ENCODE results near the gene ITGAL.
A peak's percentile ranks its signal among the peaks of the same experiment; 100 is the strongest.
"Not testable (repeated sequence)": the region's sequence is repeated elsewhere in the genome, so short reads cannot be mapped to it uniquely, and the experiment has no call there.

ITGAL gene

DNA sequence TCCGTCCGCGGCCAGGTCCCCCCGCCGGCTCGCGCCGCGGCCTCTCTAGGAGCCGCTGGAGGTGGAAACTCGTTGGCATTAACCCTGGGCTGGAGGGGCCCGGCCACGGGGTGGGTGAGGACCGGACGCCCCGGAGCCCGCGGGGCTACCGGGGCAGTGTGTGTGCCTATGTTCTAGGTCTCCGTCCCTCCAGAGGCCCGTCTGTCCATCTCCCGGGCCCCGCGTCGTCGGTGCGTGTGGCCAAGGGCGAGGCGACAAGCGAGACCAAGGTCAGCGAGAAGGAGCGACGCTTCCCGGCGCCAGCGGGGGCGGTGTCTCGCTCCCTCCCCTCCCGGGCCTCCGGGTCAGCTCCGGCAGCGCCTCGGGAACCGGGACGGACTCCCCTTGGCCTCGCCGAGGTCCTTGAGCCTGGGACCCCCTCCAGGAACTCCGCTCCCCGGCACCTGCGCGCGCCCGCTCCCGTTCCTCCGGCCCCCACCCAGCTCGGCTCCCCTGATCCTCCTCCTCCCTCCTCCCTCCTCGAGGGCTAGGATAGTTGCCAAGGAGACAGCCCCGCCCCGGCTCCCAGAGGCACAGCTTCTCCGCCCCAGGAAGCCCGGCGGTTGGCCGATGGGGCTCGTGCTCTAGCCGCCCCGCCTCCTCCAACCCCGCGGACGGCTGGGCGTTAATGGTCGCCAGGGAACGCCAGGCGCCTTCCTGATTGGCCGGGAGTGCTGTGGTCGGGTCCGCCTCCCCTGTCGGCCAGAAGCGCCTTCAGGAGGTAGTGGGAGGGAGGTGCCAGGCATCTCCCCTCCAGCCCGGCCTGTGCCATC is 54.5 kb downstream of the ITGAL start:
- DNase-seq: peak; percentile 98

DNA sequence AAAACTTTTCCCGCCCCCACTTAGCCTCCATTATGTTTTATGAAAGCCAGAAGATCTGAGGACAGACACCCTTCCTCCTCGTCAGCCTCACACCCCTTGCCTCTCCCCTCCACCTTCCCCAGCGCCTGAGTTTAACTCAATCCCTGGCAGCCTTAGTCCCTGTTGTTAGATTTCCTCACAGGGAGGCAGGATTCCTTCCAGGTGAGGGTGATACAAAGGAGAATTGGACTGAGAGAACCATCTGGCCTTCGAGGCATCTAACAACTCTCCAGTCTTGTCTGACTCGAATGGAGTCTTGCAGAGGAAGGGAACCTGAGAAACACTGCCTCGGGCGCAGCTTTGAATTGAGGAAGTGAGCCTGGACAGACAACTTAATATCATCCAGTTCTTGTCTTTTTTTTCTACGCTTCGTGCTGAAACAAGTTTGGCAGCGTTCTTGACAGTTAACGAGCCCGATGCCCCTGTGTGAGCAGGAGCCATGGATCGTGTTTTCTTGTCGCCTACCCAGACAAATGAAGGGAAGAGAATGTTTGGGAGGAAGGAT is 55.2 kb downstream of the ITGAL start:
- no peak for DNase-seq

GRCh38 chr16:30528799-30529457 is 56.4 kb downstream of the ITGAL start:
- no peak for DNase-seq

DNA sequence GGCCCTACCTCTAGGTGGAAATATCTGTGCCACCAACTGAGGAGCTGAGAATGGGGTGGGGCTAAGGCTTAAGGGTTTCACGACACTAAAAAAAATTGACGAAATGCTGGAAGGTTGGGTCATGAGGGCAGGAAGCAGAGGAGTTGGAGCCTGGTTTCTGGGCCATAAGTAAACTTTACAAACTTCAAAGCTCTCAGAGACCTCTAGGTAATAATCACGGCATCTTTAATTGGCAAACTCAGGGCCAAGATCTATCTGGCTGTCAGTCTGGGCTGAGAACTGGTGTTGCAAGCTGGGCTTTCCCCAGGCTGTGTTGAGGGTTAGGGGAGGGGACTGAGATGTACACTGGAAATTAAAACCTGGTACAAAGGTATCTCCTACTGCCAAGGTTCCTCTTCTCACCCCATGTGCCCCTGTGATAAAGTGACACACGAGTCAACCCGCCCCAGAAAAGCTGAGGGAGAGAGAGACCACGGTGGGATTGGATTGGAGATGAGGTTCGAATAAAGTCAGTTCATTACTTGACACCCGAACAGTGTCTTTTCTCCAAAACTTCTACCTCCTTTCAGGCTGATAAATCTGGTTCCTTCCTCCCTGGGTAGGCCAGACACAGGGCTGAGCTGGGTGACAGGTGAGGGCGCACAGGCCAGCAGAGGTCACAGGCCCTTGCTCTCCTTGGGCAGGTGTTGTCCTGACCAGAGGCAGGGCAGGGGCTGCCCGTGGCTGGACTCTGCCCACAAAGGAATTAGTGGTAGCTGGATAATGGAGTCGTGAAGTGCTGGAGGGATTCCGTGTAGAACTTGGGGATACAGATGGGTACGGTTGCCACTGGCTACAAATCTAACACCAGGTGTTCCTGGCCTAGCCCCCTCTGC is 57.9 kb downstream of the ITGAL start:
- DNase-seq: no peak

DNA sequence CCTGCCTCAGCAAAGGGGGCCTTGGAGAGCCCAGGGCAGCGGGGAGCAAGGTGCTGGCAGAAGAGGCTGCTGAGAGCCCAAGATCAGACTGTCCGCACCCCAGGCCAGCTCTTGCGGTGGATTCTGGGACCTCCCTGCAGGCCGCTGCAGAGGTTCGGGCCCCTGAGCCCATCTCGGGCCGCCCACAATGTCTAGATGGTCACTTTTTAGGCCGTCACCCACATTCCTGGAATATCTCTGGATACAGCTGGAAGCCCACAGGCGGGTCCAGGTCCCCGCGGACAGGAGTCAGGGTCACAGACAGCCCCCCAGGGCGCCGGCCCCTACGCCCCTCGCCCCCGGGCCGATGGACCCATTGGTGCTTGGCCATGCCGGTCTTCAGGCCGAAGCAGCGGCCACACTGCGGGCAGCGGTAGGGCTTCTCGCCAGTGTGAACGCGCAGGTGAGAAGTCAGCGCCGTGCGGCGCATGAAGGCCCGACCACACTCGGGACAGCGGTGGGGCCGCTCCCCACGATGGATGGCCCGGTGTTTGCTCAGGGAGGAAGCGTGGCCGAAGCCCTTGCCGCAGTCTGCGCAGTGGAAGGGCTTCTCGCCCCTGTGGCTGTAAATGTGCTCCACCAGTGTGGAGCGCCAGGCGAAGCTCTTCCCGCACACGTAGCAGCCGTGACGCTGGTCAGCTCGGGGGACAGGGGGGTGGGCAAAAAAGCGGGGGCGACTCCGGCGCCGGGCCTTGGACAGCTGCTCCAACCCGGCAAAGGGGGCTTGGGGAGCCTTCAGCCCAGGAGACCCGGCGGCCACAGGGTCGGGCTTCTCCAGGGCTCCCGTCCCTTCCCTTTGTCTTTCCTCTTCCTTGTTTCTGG is 60.0 kb downstream of the ITGAL start:
- DNase-seq: no peak

DNA sequence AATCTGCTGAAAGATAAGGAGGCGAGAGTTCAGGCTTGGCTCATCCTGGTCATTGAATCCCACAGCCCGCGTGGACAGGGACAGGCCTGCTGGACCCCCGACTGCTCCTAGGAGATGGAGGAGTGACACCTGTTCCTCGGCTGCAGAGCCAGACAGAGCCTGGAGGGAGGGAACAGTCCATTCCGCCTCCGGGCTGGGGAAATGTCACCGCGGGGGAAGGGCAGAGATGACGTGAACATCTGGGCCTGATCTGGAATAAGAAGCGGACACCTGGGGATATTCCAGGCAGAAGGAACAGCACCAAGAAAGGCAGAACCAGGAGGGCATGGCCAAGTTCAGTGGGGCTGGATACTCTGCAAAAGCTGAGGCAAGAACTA is 60.6 kb downstream of the ITGAL start:
- no peak for DNase-seq

DNA sequence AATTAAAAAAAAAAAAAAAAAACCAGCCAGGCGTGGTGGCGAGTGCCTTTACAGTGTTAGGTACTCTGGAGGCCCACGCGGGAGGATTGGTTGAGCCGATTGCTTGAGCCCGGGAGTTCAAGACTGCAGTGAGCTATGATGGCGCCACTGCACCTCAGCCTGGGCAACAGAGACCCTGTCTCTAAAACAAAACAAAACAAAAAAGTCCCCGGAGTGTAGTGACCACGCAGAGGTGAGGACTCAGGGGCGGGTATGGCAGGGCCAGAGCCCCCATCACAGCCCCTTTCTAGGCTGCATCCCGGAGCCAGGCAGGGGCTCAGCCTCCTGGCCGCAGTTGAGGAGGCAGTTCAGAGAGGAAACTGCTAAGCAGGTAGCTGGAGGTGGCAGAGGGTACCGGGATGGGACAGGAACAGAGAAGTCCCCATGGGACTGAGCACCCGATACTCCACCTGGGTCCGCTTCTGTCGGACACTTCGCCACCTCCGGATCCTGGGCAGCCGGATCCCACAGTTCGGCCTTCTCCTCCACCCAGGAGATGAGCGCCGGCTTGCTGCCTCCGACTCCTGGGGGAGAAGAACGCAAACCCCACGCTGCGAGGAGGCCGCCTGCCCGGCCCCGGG is 61.3 kb downstream of the ITGAL start:
- DNase-seq: peak; percentile 49

DNA sequence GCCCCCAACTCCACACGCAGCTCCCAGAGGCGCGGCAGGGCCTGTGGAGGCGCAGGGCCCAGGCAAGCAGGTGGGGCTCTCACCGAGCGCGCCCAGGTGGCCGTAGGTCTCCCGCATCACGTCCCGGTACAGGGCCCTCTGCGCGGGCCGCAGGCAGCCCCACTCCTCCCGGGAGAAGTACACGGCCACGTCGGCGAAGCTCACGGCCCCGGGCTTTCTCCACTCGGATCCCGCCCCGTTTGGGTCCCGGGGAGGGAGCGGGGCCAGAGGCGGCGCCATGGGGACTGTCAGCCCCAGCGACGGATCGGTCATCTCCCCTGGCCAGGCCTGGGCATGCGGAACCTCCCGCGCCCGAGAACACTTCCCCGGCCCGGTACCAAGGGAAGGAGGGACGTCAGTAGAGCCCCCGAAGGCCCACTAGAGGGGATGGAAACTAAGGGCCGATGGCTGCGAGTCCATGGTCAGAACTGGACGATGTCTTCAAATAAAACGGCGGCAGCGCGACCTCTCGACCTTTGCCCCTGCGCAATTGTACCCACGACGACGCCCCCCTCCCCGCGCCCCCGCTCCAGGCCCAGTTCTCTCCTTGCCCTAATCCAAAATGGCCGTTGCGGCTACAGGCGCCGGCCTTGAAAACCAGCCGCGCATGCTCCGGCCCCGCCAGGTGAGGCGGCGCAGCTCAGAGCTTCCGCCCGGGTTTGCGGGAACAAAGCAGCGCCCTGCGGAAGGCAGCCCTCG is 62.0 kb downstream of the ITGAL start, which contains the start of gene ZNF747:
ZNF747 (minus strand) TSS at position 491 of the 738 bp plus-strand sequence; CDS start at position 312, 179 bp downstream.
- peak; percentile 95 for DNase-seq

DNA sequence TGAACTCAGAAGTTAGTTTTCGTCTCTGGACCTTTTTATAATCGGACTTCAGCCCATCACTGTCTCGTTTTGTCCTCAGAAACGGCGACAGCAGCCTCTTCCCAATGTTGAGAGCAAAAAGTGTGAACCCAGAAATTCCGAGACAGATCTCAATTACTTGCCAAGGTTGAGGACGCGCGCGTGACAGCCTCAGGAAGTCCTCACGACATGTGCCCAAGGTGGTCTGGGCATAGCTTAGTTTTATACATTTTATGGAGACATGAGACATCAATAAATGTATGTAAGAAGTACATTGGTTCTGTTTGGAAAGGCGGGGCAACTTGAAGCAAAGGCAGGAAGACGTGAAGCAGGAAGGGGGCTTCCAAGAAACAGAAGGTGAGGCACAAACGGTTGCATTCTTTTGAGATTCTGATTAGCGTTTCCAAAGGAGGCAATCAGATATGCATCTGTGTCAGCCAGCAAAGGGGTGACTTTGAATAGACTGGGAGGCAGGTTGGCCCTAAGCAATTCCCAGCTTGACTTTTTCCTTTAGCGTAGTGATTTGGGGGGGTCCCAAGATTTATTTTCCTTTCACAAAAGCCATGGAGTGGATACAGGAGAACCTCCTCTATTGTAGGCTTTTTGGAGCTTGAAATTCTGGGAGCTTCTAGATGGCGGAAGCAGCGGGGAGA is 62.7 kb downstream of the ITGAL start:
- DNase-seq: peak; percentile 51

DNA sequence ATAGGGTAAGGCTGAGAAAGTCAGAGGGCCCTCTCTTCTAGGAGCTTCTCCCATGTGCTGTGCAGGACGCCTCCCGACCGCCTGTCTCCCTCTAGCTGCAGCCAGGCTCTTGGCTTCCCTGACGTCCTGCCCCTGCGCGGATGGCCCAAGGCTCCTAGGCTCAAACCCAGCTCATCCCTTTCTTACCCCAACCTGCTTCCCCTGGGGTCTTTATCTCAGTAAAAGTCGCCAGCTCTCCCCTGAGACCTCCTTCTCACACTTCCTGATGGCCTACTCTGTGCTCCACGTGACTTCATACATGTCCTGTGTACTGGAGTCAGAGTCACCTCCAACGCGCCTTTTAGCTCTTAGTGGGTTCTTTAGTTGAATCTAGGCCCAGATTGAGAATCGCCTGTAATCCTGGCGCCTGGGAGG is 63.2 kb downstream of the ITGAL start:
- peak; percentile 80 for DNase-seq

DNA sequence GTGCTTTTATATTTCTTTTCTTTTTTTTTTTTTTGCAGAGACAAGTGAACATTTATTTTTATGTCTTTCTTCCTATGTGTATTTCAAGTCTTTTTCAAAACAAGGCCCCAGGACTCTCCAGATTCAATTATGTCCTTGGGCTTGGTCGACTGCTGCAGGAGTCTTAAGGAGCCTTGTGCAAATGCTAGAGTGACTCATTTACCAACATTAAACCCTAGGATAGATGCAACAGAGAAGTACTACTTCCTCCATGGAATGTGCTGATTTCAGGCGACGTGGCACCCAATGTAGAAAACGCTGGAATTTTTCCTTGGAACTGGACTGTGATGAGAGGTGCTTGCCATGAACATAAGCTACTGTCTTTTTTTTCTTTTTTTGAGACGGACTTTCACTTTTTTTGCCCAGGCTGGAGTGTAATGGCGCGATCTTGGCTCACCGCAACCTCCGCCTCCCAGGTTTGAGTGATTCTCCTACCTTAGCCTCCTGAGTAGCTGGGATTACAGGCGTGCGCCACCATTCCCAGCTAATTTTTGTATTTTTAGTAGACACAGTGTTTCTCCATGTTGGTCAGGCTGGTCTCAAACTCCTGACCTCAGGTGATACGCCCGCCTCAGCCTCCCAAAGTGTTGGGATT is 64.0 kb downstream of the ITGAL start:
- DNase-seq: not testable (repeated sequence)

- no peak for DNase-seq
Observed at GRCh38 chr16:30539000-30539964, 66.7 kb downstream of the ITGAL start.

DNA sequence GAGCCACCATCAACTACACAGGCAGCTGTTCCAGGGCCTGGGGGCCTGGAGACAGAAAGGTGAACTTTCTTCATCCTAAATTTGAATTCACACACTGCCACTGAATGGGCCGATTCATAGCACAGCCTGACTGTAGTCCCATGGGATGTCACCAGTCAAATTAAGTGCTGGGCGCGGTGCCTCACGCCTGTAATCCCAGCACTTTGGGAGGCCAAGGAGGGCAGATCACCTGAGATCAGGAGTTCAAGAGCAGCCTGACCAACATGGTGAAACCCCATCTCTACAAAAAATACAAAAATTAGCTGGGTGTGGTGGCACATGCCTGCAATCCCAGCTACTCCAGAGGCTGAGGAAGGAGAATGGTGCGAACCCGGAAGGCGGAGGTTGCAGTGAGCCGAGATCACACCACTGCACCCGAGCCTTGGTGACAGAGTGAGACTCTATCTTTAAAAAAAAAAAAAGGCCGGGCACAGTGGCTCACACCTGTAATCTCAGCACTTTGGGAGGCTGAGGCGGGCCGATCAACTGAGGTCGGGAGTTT is 67.5 kb downstream of the ITGAL start:
- not testable (repeated sequence) for DNase-seq

GRCh38 chr16:30540916-30541464 is 68.4 kb downstream of the ITGAL start:
- not testable (repeated sequence) for DNase-seq

- no peak for DNase-seq
Observed at GRCh38 chr16:30541502-30542329, 69.2 kb downstream of the ITGAL start.

DNA sequence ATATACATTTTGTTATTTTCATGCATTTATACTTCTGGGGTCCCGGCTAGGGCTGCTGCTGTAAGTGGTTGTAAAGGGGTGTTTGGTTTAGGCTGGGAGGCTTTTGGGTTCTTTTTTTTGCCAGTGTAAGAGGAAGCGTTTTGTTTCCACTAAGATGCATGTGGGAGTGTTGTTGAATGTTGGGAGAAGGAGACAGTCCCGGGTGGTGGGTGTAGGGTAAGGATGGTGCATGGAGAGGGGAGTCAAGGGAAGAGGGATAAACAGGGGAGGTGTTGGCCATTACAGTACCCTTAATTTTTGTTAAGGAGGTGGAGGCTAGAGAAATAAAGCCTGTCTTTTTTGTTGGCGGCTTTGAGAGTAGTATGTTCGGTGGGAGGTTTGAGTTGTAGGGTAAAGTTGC is 70.5 kb downstream of the ITGAL start:
- DNase-seq: no peak

DNA sequence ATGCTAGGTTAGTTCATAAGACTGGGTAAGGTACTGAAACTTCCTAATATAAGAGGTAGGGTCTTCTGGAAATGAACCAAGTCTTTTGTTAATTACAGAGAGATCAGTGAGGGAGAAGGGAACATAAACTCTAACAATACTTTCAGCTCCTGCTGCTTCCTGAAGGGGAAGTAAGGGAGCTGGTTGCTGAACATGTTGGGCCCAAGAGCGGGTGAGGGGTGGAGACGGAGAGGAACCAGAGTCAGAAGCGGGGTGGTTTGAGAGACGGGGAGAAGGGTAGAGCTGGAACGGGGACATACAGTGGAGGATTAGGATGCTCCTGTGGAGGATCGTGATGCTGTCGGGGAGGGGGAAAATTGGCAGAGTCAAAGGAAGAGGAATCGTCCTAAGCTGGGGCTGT is 73.6 kb downstream of the ITGAL start:
- no peak for DNase-seq

All from activated CD4-positive, alpha-beta T cell treated with anti-CD3 and anti-CD28 coated beads, Interleukin-10, Interleukin-2, amounts not matched to agents 100 ng/mL and 50 ng/mL, durations not matched to agents 16 hours and 8 hours (primary cell).